HG02870 (cell line): ENCODE measurements around the gene CAPRIN1.
A peak's percentile ranks its signal among the peaks of the same experiment; 100 is the strongest.

Experiments used
- ATAC-seq: cut with Tn5 transposase; IDR thresholded peaks from one replicate; pipeline ENCODE4 v1.9.1; 2021; ENCODE audit warnings: mild to moderate bottlenecking, moderate library complexity; ENCODE audit not compliant: unreplicated experiment

CAPRIN1 gene

DNA sequence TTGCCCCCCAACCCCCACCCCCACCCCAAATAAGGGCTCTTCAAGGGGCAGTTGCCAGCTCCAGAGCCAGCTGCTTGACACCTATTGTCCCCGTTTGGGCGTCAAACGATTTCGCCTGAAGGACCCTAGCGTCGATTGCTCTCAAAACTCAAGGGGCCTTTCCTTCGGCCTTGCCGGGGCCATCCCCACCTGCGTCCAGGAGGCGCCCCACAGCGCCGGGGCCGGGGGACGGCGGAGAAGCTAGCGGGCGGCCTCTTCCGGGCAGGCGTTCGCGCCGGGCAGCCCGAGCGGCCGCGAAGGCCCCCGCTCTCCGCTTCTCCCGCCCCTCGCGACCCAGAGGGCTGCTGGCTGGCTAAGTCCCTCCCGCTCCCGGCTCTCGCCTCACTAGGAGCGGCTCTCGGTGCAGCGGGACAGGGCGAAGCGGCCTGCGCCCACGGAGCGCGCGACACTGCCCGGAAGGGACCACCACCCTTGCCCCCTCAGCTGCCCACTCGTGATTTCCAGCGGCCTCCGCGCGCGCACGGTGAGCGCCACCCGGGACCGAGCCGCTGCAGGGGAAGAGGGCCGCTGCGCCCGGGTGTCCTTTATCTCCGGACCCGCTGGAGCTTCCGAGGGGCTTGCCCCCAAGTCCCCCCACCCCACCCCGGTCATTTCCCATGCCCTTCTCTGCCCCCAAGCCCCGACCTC lies at the start of gene CAPRIN1:
TSS of gene CAPRIN1 (plus strand) at position 383 of the 687 bp plus-strand sequence. CDS start 690 bp downstream, outside the sequence.
- ATAC-seq = peak; percentile 65

GRCh38 chr11:34002420-34002819 lies 49.1 kb upstream of the CAPRIN1 start:
- no peak for ATAC-seq

- ATAC-seq = no peak
Observed at GRCh38 chr11:34004236-34004635, 47.3 kb upstream of the CAPRIN1 start.

DNA sequence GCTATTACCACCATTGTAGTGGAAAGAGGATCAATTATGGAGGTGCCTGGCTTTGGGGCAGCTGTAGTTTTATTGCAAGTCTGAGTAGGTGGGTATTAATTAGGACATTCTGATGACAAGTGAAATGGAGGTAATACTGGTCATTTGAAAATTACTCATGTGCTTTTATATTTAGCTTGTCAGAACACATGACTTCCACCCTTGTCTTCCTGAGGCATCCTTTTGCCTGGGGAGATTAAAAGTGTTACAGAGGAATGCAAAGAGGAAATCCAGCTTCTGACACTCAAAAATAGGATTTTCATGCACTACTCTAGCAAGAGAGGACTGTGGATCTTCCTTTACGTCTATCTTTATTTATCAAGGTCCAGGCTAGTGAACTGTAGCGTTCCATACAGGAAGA lies 44.7 kb upstream of the CAPRIN1 start:
- ATAC-seq = no peak

- ATAC-seq = no peak
Observed at GRCh38 chr11:34012734-34013133, 38.8 kb upstream of the CAPRIN1 start.

- ATAC-seq = no peak
Observed at GRCh38 chr11:34013898-34014571, 37.5 kb upstream of the CAPRIN1 start.

DNA sequence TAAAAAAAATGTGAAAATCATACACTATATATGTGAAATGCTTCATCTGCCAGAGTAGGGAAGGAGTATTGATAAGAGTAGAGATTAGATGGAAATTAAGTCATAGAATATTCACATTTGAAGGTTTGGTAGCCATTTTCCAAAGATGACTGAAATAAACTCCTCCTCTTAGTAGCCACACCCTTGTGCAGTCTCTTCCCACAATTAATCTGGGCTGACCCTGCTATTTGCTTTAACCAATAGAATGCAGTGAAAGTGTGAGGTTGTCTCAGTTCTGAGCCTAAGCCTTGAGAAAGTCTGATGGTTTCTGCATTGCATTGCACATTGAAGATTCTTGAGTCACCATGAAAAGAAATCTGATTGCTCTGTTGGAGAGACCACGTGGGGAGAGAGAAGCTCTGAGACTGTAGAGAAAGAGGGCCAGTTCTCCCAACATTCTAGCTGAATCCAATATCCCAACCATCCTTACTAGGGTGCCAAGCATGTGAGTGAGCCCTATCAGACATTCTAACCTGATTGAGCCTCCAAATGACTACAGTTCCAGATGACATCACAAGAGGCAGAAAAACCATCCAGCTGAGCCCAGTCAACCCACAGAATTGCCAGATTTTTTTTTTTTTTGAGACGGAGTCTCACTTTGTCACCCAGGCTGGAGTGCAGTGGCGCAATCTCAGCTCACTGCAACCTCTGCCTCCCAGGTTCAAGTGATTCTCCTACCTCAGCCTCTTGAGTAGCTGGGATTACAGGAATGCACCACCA lies 29.4 kb upstream of the CAPRIN1 start:
- no peak for ATAC-seq

- no peak for ATAC-seq
Observed at GRCh38 chr11:34026432-34026831, 25.1 kb upstream of the CAPRIN1 start.

GRCh38 chr11:34027516-34028408 lies 23.8 kb upstream of the CAPRIN1 start:
- no peak for ATAC-seq

- ATAC-seq = no peak
Observed at GRCh38 chr11:34028425-34028824, 23.1 kb upstream of the CAPRIN1 start.

DNA sequence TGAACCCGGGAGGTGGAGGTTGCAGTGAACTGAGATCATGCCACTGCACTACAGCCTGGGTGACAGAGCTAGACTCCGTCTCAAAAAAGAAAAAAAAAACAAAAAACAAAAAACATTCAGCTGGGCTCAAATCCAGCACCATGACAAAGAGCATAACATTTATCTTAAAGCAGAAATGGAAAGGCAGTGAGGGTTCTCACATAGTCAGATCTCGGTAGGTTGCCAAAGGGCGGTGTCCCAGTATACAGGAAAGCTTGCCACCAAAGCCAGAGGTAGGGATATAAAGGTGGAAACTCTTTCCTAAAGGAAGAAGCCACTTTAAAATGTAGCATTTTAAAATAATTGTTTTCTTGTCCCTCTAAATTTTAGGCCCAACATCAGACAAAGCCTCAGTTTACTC lies 22.4 kb upstream of the CAPRIN1 start:
- no peak for ATAC-seq

GRCh38 chr11:34030382-34030781 lies 21.1 kb upstream of the CAPRIN1 start:
- ATAC-seq = no peak

GRCh38 chr11:34033399-34033798 lies 18.1 kb upstream of the CAPRIN1 start:
- ATAC-seq = no peak

GRCh38 chr11:34034053-34034452 lies 17.5 kb upstream of the CAPRIN1 start:
- no peak for ATAC-seq

- ATAC-seq = no peak
Observed at GRCh38 chr11:34036456-34036855, 15.1 kb upstream of the CAPRIN1 start.

DNA sequence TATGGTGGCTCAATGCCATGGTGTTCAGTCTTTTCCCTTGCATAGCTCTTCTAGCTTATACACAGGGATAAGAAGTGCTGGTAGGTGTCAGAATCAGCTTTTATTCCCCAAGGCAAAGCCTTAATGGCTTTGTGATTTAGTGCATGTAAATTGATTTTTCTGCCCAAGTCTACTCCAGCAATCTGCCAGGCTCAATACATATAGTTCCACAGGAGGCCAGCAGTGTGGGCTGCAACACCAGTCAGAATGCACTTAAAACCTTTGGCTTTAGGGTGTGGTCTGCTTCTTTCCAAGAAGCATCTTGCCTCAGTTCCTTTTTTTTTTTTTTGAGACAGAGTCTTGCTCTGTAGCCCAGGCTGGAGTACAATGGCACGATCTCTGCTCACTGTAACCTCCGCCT lies 14.5 kb upstream of the CAPRIN1 start:
- no peak for ATAC-seq

DNA sequence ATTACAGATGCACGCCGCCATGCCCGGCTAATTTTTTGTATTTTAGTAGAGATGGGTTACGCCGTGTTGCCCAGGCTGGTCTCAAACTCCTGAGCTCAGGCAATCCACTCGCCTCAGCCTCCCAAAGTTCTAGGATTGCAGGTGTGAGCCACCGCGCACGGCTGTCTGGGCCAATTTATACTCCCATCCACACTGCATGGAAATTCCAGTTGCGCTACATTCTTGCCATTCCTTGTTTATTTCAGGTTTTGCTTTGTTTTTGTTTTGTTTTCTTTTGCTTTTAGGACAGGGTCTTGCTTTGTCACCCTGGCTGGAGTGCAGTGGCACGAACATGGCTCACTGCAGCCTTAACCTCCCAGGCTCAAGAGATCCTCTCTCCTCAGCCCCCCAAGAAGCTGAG lies 11.0 kb upstream of the CAPRIN1 start:
- no peak for ATAC-seq

DNA sequence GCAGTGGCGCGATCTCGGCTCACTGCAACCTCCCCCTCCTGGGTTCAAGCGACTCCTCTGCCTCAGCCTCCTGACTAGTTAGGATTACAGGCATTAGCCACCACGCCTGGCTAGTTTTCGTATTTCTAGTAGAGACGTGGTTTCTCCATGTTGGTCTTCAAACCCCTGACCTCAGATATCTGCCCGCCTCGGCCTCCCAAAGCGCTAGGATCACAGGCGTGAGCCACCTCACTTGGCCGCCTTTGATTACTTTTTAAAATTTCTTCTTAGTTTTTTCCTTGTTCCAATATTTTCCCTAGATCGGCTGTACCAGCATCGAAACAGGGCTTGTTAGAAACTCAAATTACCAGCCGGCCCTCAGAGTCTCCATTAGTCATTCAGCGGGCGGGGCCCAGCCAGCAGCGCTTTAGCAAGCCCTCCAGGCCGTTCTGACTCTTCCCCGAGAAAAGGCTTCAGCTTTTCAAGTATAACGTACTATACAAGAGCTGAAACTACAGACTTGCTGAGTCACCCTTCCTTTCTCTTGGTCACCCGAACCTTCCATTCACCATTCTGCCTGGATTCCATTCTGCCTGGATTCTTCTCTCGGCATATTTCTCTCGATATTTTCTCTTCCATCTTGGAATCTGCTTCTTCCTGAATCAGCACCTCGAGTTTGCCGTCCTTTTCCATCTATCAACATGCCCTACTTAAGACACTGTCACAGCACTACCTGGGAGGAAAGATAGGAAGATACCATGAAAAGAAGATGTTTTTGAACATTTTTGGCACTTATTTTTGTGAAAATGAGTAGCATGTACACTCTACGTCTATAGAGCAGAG lies 6.7 kb upstream of the CAPRIN1 start:
- ATAC-seq = no peak

DNA sequence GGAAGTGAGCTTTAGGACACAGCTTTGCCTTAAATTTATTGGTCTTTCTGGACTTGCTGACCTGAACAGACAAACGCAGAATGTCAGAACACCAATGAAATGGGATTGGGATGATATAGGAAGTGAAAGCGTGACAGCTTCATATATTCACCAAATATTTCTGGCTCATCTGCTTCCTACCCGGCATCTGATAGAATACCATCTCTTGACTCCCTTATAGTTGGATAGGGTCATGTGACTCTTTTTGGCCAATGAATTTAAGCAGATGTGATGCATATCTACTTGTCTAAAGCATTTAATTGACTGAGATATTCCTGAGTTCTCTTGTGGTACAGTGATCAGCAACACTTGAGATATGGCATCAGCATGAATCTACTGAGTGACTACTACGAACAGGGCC lies 2.5 kb upstream of the CAPRIN1 start:
- ATAC-seq = no peak
